ENCODE results near the gene CEP295NL. TPM values are rescaled to one million over a fixed set of nuclear protein-coding genes. Genes with fewer than 3 reads are reported as not detected.
A peak's percentile ranks its signal among the peaks of the same experiment; 100 is the strongest.

The CEP295NL gene
- total RNA-seq, 4 donors from 2014 or later: 1.8 to 3.0 (median 2.5) TPM

DNA sequence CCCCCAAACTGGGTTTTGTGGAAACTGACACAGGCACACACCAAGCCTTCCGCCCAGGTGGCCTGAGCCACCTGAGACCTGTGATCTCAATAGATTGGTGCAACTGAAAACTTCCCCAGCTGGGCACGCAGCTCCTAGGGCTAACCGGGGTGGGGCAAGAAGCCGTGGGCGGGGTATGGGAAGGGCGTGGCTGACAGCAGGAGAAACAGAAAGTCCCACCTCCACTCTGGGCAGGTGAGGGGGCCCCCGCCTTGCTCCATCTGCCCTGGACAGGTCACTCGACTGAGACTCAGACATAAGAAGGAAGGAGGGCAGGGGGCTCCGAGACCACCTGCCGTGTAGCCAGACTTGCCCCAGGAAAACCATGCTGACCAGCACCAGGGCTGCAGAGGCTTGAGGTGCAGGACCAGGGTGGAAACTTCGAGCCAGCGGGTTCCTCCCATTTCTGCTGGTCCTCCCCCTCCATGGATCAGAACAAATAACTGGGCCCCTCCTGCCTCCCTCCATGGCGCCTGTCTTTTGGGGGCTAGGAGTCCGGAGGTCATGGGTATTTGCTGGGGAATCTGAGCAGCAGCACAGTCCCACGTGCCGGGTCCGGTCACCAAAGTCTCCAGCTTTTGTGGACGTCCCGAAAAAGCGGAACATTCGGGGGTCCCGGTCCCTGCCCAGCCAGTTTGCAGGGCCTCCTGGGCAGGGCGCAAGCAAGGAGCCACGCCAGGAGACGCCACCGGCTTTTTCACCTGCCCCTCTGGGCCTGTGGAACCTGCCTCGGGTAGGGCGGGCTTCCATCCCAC lies 20.9 kb upstream of the CEP295NL start:
- TF ChIP-seq, protein P1, sequence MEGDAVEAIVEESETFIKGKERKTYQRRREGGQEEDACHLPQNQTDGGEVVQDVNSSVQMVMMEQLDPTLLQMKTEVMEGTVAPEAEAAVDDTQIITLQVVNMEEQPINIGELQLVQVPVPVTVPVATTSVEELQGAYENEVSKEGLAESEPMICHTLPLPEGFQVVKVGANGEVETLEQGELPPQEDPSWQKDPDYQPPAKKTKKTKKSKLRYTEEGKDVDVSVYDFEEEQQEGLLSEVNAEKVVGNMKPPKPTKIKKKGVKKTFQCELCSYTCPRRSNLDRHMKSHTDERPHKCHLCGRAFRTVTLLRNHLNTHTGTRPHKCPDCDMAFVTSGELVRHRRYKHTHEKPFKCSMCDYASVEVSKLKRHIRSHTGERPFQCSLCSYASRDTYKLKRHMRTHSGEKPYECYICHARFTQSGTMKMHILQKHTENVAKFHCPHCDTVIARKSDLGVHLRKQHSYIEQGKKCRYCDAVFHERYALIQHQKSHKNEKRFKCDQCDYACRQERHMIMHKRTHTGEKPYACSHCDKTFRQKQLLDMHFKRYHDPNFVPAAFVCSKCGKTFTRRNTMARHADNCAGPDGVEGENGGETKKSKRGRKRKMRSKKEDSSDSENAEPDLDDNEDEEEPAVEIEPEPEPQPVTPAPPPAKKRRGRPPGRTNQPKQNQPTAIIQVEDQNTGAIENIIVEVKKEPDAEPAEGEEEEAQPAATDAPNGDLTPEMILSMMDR (IDR thresholded peaks at IDR 0.05): no peak
- TF ChIP-seq EP300 (IDR thresholded peaks at IDR 0.05; ENCODE audit: low read depth) (no peak), POLR2A (IDR thresholded peaks at IDR 0.05) (peak; percentile 32), POLR2AphosphoS5 (IDR thresholded peaks at IDR 0.05) (peak; percentile 21 to 55 (median 43))
- intact Hi-C loops (cut with DNase I; ENCODE audit: low total_unique reads): loop anchor here (5.0 kb wide), 1 partner anchor 37 kb away; no protein-coding TSS in a partner anchor
- H3K4me3 ChIP-seq: peak overlapping the region; percentile 70 to 85 (median 74)
- in situ Hi-C loops (cut with MboI; ENCODE audit: low pct_ligation_motif_present in 1 of 4, low pct_unique_long_range_greater_than_20kb in 1 of 4, low sequenced_read_pairs in 3 of 4): no loop called here
- no peaks in the 10 kb centered on the region for H3K36me3 ChIP-seq
- 2 to 4% methylated on average over 5 to 22 of the region's 28 CpGs for WGBS, 2 donors (ENCODE audit: low coverage in 1 of 2)
- H3K9me3 ChIP-seq: no peaks in the 10 kb centered on the region
- peaks cover 24 to 62% (median 56%) of the 10 kb centered on the region in 4 donors for H3K4me1 ChIP-seq
- peak overlapping the region; percentile 92 to 99 (median 95) for H3K27ac ChIP-seq
- peak; percentile 92 for DNase-seq
- H3K27me3 ChIP-seq: peaks cover 14% of the 10 kb centered on the region

DNA sequence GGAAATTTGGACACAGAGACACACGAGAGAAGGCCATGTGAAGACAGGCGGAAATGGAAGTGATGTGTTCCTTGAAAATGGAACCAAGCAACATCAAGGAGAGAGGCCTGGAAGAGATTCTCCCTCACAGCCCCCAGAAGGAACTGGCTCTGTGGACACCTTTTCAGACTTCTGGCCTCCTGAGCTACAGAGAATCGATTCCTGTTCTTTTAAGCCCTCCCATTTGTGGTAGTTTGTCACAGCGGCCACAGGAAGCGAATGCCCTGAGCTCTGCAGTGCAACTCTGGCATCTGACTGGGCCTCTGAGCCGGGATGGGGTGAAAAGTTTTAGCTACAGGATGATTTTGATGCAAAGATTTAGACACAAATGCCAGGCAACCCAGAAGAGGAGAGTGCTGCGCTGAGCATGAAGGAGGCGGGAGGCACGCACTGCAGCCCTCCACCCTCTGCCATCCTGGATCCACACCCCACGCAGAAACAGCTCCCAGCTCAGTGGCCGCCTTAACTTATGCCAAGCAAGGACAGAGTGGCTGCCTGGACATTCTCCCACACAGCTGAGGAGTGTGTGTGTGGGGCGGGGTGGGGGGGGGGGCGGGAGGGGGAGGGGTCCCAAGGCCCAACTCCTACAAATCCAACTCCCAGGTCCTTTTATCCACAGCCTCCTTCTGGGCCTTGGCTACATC lies 20.0 kb upstream of the CEP295NL start:
- no peak for DNase-seq
- Histone ChIP-seq H3K27ac (peak overlapping the region; percentile 92 to 99 (median 95)), H3K36me3 (no peaks in the 10 kb centered on the region), H3K4me3 (peak overlapping the region in 3 of 4 donors; percentile 70 to 78 (median 70)), H3K27me3 (peaks cover 10% of the 10 kb centered on the region), H3K9me3 (no peaks in the 10 kb centered on the region), H3K4me1 (peaks cover 24 to 70% (median 64%) of the 10 kb centered on the region in 4 donors)
- intact Hi-C loops (cut with DNase I; ENCODE audit: low total_unique reads) (loop anchor here (5.0 kb wide), 1 partner anchor 36 kb away; no protein-coding TSS in a partner anchor), in situ Hi-C loops (cut with MboI; ENCODE audit: low pct_ligation_motif_present in 1 of 4, low pct_unique_long_range_greater_than_20kb in 1 of 4, low sequenced_read_pairs in 3 of 4) (no loop called here)
- TF ChIP-seq POLR2A (IDR thresholded peaks at IDR 0.05) (no peak), POLR2AphosphoS5 (IDR thresholded peaks at IDR 0.05) (no peak), EP300 (IDR thresholded peaks at IDR 0.05; ENCODE audit: low read depth) (no peak)
- TF ChIP-seq, protein P1 (IDR thresholded peaks at IDR 0.05): no peak
- 50 to 82% methylated on average over 2 to 13 of the region's 13 CpGs for WGBS, 2 donors (ENCODE audit: low coverage in 1 of 2)

DNA sequence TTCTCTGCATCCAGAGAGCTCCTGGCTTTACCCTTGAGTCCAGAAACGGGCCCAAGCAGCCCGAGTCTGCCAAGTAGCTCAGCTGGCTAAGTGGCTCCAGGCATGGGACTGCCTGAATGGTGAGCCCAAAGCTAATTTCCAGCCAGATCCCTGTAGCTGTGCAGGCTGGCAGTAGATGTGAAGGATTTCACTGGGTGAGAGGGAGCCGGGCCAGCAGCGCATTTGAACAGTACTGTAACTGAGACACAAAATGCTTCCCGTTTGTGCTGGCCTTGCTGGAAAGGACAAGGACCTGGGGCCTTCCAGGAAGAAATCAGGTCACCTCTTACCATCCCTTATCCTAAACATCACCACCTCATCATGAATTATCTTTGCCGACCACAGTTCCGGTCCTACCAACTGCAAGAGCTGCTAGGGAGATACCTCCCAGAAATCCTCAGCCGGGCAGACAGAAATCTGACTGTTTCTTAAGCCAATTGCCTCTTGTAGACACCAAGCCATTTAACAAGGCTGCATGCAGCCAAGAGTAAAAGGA lies 18.5 kb upstream of the CEP295NL start:
- Histone ChIP-seq H3K36me3 (no peaks in the 10 kb centered on the region), H3K4me1 (peaks cover 24 to 82% (median 69%) of the 10 kb centered on the region in 4 donors), H3K4me3 (no peak overlapping the region), H3K27ac (peak overlapping the region; percentile 92 to 99 (median 95)), H3K9me3 (no peaks in the 10 kb centered on the region), H3K27me3 (peaks cover 10% of the 10 kb centered on the region)
- no peak for DNase-seq
- TF ChIP-seq POLR2AphosphoS5 (IDR thresholded peaks at IDR 0.05) (no peak), EP300 (IDR thresholded peaks at IDR 0.05; ENCODE audit: low read depth) (no peak), POLR2A (IDR thresholded peaks at IDR 0.05) (no peak)
- TF ChIP-seq, protein P1 (IDR thresholded peaks at IDR 0.05): no peak
- in situ Hi-C loops (cut with MboI; ENCODE audit: low pct_ligation_motif_present in 1 of 4, low pct_unique_long_range_greater_than_20kb in 1 of 4, low sequenced_read_pairs in 3 of 4): no loop called here
- 72% methylated on average over 8 of the region's 8 CpGs; no CpG with 5 or more reads in 1 of the 2 donors for WGBS, 2 donors (ENCODE audit: low coverage in 1 of 2)
- intact Hi-C loops (cut with DNase I; ENCODE audit: low total_unique reads): loop anchor here (5.0 kb wide), 1 partner anchor 34 kb away; no protein-coding TSS in a partner anchor

DNA sequence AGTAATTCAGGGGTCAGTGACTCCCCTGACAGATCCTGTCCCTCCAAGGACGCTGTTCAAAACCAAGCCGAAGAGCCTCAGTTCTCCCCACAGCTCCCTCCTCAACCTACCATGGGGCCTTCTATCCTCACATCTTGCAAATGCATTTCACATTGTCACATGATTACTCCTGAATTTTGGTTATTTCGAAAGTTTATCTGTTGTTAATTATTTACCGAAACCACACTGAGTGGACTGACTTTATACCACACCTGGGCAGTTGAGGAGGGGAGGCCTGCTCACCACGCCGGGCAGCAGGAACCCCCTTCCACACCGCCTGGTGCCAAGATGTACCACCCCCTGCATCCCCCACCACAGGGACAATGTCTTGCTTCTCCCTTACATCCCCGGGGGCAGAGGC lies 17.5 kb upstream of the CEP295NL start:
- peaks cover 2% of the 10 kb centered on the region for H3K27me3 ChIP-seq
- peaks cover 27 to 85% (median 75%) of the 10 kb centered on the region in 4 donors for H3K4me1 ChIP-seq
- no peaks in the 10 kb centered on the region for H3K9me3 ChIP-seq
- intact Hi-C loops (cut with DNase I; ENCODE audit: low total_unique reads) (loop anchor here (5.0 kb wide), 1 partner anchor 33 kb away; no protein-coding TSS in a partner anchor), in situ Hi-C loops (cut with MboI; ENCODE audit: low pct_ligation_motif_present in 1 of 4, low pct_unique_long_range_greater_than_20kb in 1 of 4, low sequenced_read_pairs in 3 of 4) (no loop called here)
- no peak overlapping the region for H3K4me3 ChIP-seq
- H3K36me3 ChIP-seq: no peaks in the 10 kb centered on the region
- DNase-seq: no peak
- peak overlapping the region in 3 of 4 donors; percentile 92 to 99 (median 94) for H3K27ac ChIP-seq
- 67 to 74% methylated on average over 2 to 8 of the region's 8 CpGs for WGBS, 2 donors (ENCODE audit: low coverage in 1 of 2)
- no peak for TF ChIP-seq POLR2AphosphoS5 (IDR thresholded peaks at IDR 0.05)
- no peak for TF ChIP-seq EP300 (IDR thresholded peaks at IDR 0.05; ENCODE audit: low read depth)
- no peak for TF ChIP-seq POLR2A (IDR thresholded peaks at IDR 0.05)
- TF ChIP-seq, protein P1 (IDR thresholded peaks at IDR 0.05): no peak
